GM12878 (cell line): ENCODE measurements around the gene MSANTD3. TPM values are rescaled to one million over a fixed set of nuclear protein-coding genes. Genes with fewer than 3 reads are reported as not detected.

Experiments
- ATAC-seq: fragments of 200-7000 bp; cut with Tn5 transposase; 3 replicates; pipeline ENCODE4 v1.9.1; 2020; ENCODE audit warnings: mild to moderate bottlenecking, moderate library complexity
- BruUV-seq: library from RNA; stranded (reverse); fragments of 400-500 nt; replicated peaks from 2 replicates; lab custom pipeline; 2021; lab: Mats Ljungman, UMichigan
- CTCF ChIA-PET: fragments of 300-600 bp; sonication (Branson Sonifier 250); formaldehyde crosslinking; extraction: SDS; loops from one replicate; lab custom pipeline; 2021; ENCODE audit warnings: inconsistent platforms; lab: Yijun Ruan, JAX
- POLR2A ChIA-PET: fragments of 350-600 bp; formaldehyde crosslinking; extraction: SDS; loops from one replicate; lab custom pipeline; 2021; ENCODE audit warnings: inconsistent platforms; lab: Charles Lee
- RAD21 ChIA-PET: fragments of 300-600 bp; sonication (Branson Sonifier 250); formaldehyde crosslinking; loops from one replicate; lab custom pipeline; 2023; ENCODE audit warnings: antibody characterized with exemption; ENCODE audit not compliant: unreplicated experiment; lab: Charles Lee
- SMC1A ChIA-PET: fragments of 300-600 bp; sonication (Branson Sonifier 250); formaldehyde crosslinking; loops from one replicate; lab custom pipeline; 2023; ENCODE audit not compliant: unreplicated experiment, uncharacterized antibody; lab: Charles Lee
- DNase-seq: peaks from one replicate; pipeline ENCODE4 v3.0.0-alpha.2; 2011; ENCODE audit warnings: low read depth, low spot score
- FAIRE-seq: peaks from 3 replicates; lab custom pipeline; 2011; peaks lifted over from hg19 to GRCh38; lab: Jason Lieb, UNC
- H2AFZ ChIP-seq: 2 replicates; pipeline ENCODE4 v1.6.0; 2011; ENCODE audit warnings: low read depth, low read length, control low read depth; ENCODE audit not compliant: control insufficient read depth
- H3K27ac ChIP-seq: 2 replicates; pipeline ENCODE4 v1.5.1; 2011; ENCODE audit warnings: control low read depth; ENCODE audit not compliant: control insufficient read depth, insufficient read depth
- H3K27me3 ChIP-seq, 2 experiments: replicated peaks in 1 of 2; 2 replicates each; pipeline versions ENCODE4 v1.6.0 to v1.6.1; 2011; ENCODE audit warnings: low read length in 1 of 2; ENCODE audit not compliant: control insufficient read depth in 2 of 2, insufficient read depth in 2 of 2
- H3K36me3 ChIP-seq, 2 experiments: 2 replicates each; pipeline ENCODE4 v1.5.1; 2011; ENCODE audit warnings: low read length in 1 of 2; ENCODE audit not compliant: control insufficient read depth in 2 of 2, insufficient read depth in 2 of 2
- H3K4me1 ChIP-seq: 2 replicates; pipeline ENCODE4 v1.6.1; 2011; ENCODE audit warnings: mild to moderate bottlenecking, low read length, moderate library complexity, mixed read lengths; ENCODE audit not compliant: control insufficient read depth, insufficient read depth
- H3K4me2 ChIP-seq: 2 replicates; pipeline ENCODE4 v1.6.0; 2011; ENCODE audit warnings: control low read depth; ENCODE audit not compliant: control insufficient read depth, insufficient read depth
- H3K4me3 ChIP-seq: fragments of 200-600 bp; sonication (generic); 2 replicates; pipeline ENCODE4 v1.5.1; 2016
- H3K79me2 ChIP-seq: 2 replicates; pipeline ENCODE4 v1.6.0; 2011; ENCODE audit warnings: low read length; ENCODE audit not compliant: control insufficient read depth, insufficient read depth
- H3K9ac ChIP-seq: 2 replicates; pipeline ENCODE4 v1.8.0; 2011; ENCODE audit warnings: low read length, control low read depth, mixed read lengths; ENCODE audit not compliant: control insufficient read depth, insufficient read depth
- H3K9me3 ChIP-seq: replicated peaks from 3 replicates; pipeline ENCODE4 v1.5.1; 2011; ENCODE audit warnings: mild to moderate bottlenecking, low read length; ENCODE audit not compliant: control insufficient read depth, insufficient read depth
- H4K20me1 ChIP-seq: 2 replicates; pipeline ENCODE4 v1.6.0; 2011; ENCODE audit not compliant: control insufficient read depth, insufficient read depth
- HDAC2 ChIP-seq: fragments of 200-600 bp; sonication (generic); IDR thresholded peaks from 2 replicates; pipeline ENCODE4 v1.6.1; 2017
- HDGF ChIP-seq: fragments of 450-650 bp; IDR thresholded peaks from 2 replicates; pipeline ENCODE4 v1.6.1; 2016; ENCODE audit warnings: antibody characterized with exemption
- ZNF207 ChIP-seq: fragments of 450-650 bp; IDR thresholded peaks from 2 replicates; pipeline ENCODE4 v1.6.1; 2014; ENCODE audit warnings: antibody characterized with exemption, mild to moderate bottlenecking, borderline replicate concordance
- ZZZ3 ChIP-seq: IDR thresholded peaks from 2 replicates; pipeline ENCODE4 v1.6.1; 2011; ENCODE audit warnings: low read depth; ENCODE audit not compliant: control insufficient read depth, insufficient read length
- WGBS: methylation state at CpG from one replicate; pipeline ENCODE4 v1.1.6; 2016; ENCODE audit warnings: low lambda C conversion rate; ENCODE audit not compliant: insufficient replicate concordance, insufficient coverage; ENCODE audit errors: missing lambda C conversion rate; 5-methylcytosine and 5-hydroxymethylcytosine counted together
- in situ Hi-C: fragments of 300-500 bp; cut with MboI; formaldehyde crosslinking; loops from 9 replicates; pipeline ENCODE4 v1.14.3; 2018; ENCODE audit warnings: mixed read lengths
- intact Hi-C: fragments of 100-400 bp; cut with micrococcal nuclease; formaldehyde crosslinking; loops from one replicate; pipeline ENCODE4 v1.14.2; 2022; ENCODE audit not compliant: unreplicated experiment
- polyA plus RNA-seq, 11 experiments: library from polyadenylated mRNA; depleted of rRNA in 4 of 11; unstranded in 6 of 11; stranded (reverse) in 5 of 11; fragments of >200 nt; fragmentation: Nextera tagmentation in 4 of 11; fragmentation: Illumina TruSeq in 1 of 11; extraction: Ambion mirVana in 4 of 11; extraction: Trizol in 1 of 11; gene quantifications; 1 replicate in 1 of 11; 2 replicates in 10 of 11; pipeline versions ENCODE4 v1.2.1 to v1.2.3, GENCODE V29; 2011 to 2016; ENCODE audit warnings: inconsistent platforms in 2 of 11, missing spikeins in 2 of 11, low read depth in 1 of 11
- total RNA-seq, 4 experiments: library from RNA; depleted of rRNA in 3 of 4; stranded (reverse); fragments of >200 nt in 3 of 4; fragmentation: Illumina TruSeq in 1 of 4; extraction: Trizol in 1 of 4; gene quantifications; 2 replicates each; pipeline versions ENCODE4 v1.2.1 to v1.2.3, GENCODE V29; 2013 to 2021

MSANTD3 gene
- total and polyA plus RNA-seq, 10 of the 15 experiments (the other 5 are each of a cell fraction or from before 2014, with no cell fraction given), result 5.8 to 21.2 (median 14.7) TPM

DNA sequence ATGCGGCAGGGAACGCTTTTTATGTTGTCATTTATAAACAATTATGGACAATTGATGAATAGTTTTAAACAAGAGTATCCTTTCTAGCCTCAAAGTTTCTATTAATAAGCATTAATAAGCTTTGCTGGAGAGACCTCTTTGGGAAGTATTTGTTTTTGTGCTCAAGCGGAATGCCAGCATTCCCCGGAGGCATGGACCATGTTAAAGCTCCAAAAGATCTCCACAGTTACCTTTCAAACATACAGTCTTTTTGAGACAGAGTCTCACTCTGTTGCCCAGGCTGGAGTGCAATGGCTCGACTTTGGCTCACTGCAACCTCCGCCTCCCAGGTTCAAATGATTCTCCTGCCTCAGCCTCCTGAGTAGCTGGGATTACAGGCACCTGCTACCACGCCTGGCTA lies 9.6 kb downstream of the MSANTD3 start:
- no peak for TF ChIP-seq HDAC2
- TF ChIP-seq ZNF207, result no peak
- TF ChIP-seq ZZZ3, result no peak
- no peak for TF ChIP-seq HDGF
- TF ChIP-seq, all 136 proteins: peak for 0
- Histone ChIP-seq H3K79me2 (no peaks in the 10 kb centered on the region), H3K27ac (no peak overlapping the region), H3K4me1 (no peaks in the 10 kb centered on the region), H3K4me3 (no peak overlapping the region), H3K4me2 (no peak overlapping the region), H3K9me3 (no peaks in the 10 kb centered on the region), H3K36me3 (no peaks in the 10 kb centered on the region), H2AFZ (no peak overlapping the region), H3K9ac (no peak overlapping the region), H3K27me3 (no peaks in the 10 kb centered on the region), H4K20me1 (no peaks in the 10 kb centered on the region)
- ChIA-PET POLR2A (interaction anchor here (2.2 kb wide), 1 partner anchor 9 kb away, joined by 4 read pairs; no protein-coding TSS in a partner anchor), RAD21 (interaction anchor here (1.0 to 1.9 kb wide), 3 partner anchors 112 to 121 kb away, joined by 3 to 5 read pairs (median 4); no protein-coding TSS in a partner anchor), SMC1A (interaction anchor here (0.7 to 2.3 kb wide), 4 partner anchors 10 to 86 kb away, joined by 3 to 10 read pairs (median 3); partner anchors contain the start of gene MSANTD3), CTCF (interaction anchor here (0.6 to 3.5 kb wide), 9 partner anchors 10 to 112 kb away, joined by 3 to 25 read pairs (median 6); partner anchors contain the start of gene MSANTD3)
- in situ Hi-C loops, result loop anchor here (10.0 kb wide), 1 partner anchor 1272 kb away; no protein-coding TSS in a partner anchor
- DNase-seq (no peak), ATAC-seq (no peak), FAIRE-seq (no peak)
- intact Hi-C loops, result loop anchor here (5.0 to 10.0 kb wide), 4 partner anchors 89 to 1252 kb away; no protein-coding TSS in a partner anchor
- BruUV-seq, result no TSS peak
- 97% methylated on average over 7 of the region's 7 CpGs for WGBS
